HG03354 (cell line): ENCODE data around the gene CCDC182.

ENCODE experiments used
- ATAC-seq: cut with Tn5 transposase; IDR thresholded peaks from one replicate; pipeline ENCODE4 v1.9.1; 2021; ENCODE audit warnings: mild to moderate bottlenecking; ENCODE audit not compliant: unreplicated experiment, poor library complexity, severe bottlenecking

The CCDC182 gene

DNA sequence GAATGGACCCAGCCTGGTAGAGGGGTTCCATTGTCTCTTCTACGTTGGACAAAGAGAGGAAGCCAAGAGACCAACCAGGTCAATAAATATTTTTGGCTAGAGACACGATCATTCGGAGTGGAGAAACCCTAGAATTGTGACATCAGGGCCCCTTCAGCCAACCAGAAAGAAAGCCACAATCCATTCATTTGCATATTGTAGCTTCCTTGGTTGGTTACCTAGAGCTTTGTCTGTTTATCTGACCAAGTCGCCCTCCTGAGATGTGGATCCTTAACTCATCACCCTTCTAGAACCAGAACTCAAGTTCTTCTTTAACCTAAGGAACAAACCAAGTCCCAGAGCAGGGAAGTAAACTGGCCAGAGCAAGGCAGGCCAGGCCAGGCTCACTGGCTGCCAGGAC, at the start of gene CCDC182:
Gene CCDC182, minus strand, starts transcription at position 58 of the 400 bp plus-strand sequence. Its CDS starts 27 bp downstream, at position 31.
- ATAC-seq: no peak

DNA sequence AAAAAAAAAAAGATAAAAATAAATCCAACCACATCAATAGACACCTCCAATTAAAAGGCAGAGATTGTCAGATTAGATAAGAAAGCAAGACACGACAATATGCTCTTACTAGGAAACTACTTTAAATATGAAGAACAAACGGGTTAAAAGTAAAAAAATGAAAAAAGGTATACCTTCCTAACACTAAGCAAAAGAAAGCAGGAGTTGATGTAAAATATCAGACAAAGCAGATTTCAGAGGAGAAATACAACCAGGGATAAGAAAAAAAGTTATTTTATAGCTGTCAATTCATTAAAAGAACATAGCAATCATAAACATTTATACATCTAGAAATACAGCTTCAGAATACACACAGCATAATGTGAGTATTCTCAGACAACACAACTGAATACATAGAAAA, 49.7 kb upstream of the CCDC182 start:
- no peak for ATAC-seq

DNA sequence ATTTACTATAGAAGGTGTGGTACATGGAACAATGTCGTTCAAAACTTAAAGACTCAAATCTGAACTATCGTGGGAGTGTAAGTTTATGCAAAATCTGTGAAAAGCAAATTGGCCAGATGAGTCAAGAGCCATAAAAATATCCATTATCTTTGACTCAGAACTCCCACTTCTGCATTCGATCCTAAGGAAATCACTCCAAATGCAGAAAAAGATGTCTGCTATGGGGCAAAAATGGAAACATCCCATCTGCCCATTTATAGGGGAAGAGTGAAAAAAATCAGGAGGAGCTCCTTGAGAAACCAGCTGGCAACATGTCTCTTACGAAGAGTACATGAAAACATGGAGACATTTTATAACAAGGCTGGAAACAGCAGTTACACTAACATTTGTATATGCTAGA, 43.6 kb upstream of the CCDC182 start:
- ATAC-seq: no peak

DNA sequence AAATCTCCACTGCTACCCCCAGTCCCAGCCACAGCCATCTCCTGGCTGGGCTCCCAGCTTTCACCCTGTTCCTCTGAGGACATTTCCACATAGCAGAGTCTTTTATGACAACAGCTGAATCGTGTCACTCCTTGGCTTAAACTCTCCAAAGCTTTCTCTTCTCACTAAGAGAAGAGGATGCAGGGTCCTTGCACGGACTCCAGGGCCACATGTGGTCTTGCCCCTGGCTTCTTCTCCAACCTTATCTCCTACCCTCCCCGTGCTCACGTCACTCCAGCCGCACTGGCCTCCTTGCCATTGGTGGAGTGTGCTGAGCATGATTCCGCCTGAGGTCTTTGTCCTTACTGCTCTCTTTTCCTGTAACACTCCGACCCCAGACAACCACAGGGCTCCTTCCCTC, 39.9 kb upstream of the CCDC182 start:
- no peak for ATAC-seq

DNA sequence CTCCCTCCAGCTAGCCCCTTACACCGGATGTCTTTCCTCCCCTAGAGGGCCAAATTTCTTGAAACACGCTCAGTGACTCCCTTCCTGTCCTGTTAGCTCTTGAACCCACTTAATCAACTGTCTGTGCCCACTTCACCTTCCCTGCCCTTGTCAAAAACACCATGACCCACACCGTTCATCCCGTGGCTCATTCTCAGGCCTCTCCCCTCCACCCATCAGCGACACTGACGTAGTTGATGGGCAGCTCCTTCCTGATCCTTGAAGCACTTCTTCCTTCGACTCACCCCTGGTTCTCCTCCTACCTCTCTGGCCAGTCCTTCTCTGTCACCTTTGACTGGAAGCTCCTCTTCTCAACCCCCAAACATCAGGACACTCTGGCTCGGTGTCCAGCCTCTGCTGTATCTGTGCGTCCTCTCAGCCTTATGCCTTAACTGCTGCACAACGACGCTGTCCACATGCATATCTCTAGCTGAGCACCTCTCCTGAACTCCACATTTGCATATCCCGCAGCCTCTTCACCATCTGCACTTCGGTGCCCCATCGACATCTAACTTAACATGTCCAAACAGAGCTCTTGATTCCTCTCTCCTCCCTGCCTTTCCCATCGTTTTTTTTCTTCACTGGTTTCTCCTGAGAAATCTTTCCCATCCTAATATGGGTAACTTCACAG, 39.3 kb upstream of the CCDC182 start:
- no peak for ATAC-seq

DNA sequence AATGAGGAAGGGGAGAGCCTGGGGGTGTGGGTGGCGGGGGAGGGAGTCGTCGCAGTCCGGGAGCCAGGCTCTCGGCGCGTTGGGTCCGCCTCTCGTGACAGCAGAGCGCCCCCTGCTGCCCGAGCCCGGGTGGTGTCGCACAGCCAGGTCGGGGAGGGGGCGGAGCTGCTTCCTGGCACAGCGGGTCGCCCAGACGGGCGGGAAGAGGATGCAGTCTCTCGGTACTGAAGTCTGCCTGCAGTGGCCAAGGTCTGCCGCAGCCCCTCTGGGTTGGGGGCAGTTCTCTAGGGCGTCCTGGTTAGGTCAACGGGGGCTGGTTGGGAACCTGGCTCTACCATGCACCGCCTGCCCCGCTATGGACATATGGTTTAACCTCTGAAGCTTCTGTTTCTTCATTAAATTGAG, 38.2 kb upstream of the CCDC182 start:
- ATAC-seq: no peak

DNA sequence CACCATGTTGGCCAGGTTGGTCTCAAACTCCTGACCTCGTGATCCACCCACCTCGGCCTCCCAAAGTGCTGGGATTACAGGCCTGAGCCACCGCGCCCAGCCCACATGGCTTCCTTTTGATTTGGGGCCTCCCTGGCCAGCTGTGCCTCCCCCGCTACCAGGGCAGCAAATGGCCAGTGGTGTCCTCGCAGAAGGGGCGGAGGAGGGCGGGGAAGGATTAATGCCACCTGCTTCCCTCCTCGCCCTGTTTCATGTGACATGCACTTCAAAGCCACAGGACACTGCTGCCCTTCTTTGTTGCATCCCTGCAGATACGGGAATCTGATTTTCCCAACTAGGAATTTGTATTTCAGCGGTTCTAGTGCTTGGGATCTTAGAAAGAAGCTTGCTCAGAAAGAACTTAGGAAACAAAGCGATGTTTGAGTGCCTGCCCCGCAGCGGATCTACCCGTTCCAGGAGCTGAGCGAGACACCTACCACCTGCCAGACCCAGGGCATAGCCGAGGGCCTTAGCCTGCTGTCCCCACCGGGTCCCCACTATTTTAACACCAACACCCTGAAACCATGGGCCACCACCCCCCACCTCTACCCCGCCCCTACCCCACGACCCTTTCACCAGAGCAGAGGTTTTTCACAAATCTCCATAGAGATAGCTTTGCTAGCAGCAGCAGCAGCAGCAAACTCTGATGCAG, 37.7 kb upstream of the CCDC182 start:
- no peak for ATAC-seq

DNA sequence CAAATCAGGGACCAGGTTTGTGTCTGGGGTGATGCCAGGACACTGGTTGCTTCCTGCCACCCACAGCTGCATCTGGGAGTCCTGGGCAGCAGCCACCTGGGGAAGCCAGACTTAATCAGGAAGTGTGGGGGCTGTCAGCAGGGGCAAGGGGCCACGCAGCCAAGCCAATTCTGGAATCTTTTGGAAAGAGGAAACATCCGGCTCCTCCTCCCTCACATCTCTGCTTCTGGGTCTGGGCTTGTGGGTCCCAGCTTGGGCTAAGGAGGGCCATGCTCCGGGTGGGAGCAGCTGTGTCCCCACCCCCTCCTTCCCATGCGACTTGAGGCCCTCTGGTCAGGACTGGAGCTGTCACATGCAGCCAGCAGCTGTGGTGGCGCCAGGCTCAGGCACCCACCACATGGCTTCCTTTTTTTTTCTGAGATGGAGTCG, 37.0 kb upstream of the CCDC182 start:
- ATAC-seq: no peak

DNA sequence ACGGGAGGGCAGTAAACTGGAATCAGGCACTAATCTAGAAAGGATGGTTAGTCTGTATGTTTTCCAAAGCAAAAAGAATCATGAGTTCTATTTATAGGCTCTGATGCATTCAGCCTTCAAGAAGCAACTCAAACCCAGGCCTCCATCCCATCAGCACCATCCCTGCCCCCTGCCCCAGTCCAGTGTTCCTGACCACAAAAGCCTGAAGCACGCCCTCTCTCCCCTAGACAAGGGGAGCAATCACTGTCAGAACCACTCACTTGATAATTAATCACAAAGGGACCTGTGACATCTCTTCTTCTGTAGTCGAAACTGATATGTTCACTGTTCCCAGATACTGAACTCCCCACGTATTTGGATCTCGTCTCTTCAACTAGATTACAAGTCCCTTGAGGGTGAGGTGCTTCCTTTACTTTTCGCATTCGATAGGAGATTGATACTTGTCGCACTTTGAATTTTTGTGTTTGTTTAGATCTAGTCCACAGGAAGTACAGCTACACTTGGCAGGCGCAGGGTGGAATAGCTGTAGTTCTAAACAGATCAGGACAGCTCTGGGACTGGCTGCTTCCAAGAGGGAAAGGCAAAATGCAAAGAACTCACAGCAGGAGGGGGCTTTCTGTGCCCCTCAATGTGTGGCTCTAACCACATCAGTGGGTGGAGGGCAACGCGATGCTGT, 36.4 kb upstream of the CCDC182 start:
- no peak for ATAC-seq

DNA sequence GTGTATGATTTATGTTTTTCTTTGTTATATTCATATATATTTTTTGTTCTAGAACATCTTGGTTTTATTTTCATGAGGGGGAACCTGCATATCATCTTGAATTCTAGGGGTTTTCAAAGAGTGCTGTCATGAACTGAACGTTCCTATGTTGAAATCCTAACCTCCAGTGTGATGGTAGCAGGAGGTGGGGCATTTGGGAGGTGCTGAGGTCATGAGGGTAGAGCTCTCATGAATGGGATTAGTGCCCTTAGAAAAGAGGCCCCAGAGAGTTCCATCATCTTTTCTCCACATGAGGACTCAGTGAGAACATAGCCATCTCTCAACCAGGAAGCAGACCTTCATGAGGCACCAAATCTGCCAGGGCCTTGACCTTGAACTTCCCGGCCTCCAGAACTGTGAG, 34.6 kb upstream of the CCDC182 start:
- no peak for ATAC-seq

DNA sequence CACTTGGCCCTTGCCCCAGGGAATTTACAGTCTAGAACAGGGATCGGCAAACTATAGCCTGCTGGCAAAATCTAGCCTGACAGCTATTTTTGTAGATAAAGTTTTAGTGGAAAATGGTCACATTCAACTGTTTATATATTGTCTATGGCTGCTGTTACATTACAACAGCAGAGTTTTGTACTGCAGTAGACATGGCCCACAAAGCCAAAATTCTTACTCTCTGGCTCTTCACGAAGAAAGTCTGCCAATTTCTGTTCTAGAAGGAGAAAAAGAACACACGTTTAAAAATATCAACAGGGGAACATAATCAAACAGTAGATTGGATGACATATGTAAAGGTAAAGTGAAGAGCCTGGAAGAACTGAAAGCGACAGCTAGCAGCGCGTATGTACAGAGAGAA, 33.2 kb upstream of the CCDC182 start:
- ATAC-seq: no peak

DNA sequence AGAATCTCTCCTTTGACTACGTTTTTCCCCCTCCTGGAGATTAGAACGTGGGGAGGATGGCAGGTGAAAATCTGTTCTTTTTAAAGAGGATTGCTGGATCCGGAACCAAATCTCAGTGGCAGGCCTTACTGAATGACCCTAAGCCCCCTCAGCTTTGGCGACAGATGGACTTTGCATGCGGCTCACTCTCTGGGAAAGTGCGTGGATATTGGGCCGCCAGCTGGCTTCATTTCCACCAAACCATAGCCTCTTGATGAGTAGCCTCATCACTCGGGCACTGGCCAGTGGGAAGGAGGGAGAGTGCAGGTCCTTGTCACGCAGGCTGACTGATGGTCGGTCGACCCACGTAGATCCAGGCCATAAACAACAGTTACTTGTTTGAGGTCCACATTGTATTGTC, 31.3 kb upstream of the CCDC182 start:
- no peak for ATAC-seq

DNA sequence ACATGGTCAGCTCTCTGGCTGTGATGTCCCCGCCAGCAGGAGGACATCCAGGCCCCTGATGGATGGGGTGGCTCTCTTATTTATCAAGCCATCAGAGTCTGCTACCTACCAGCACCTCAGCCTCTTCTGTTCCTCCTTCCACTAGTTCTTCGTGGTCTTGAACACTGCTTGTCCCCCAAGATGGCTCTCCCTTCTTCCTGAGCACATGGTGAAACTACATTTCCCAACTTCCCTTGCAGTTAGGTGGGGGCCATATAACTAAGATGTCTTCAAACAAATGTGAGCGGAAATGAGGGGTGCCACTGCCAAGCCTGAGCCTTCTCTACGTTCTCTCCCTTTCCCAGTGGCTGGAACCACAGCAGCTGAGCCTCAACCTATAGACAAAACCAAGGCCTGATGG, 29.8 kb upstream of the CCDC182 start:
- no peak for ATAC-seq

DNA sequence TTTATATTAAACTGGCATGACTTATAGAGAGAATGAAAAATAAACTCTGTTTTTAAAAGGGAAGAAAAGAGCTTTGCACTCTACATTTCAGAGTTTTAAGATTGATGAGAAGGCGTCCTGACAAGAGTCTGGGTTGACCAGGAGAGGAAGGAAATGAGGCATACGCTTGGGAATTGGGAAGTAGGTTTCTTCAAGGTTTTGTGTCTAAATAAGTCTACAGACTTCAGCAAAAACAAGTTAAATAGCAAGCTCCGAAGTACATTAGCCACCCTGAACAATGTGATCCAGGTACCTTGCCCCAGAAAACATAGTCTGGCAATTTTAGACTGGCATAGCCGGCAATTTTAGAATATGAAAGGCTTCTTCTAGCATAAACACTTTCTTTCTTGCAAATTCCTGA, 28.5 kb upstream of the CCDC182 start:
- ATAC-seq: no peak

DNA sequence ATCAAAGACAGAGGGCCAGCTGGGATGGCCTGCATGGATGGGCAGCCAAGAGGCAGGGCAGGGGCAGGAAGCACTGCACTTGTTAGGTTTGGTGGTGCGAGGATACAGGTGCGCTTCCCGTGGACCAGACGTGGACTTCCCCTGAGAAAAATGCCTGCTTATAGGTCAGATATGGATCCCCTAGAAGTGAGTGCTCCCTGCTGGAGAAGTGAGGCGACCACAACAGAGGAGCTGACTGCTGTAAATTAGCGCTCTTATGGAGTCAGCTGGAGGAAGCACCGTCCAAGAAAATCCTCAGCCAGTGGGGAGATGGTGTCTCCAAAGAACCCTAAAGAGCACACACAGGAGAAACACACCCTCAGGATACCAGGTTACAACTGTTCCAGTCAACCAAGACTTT, 27.7 kb upstream of the CCDC182 start:
- ATAC-seq: no peak

DNA sequence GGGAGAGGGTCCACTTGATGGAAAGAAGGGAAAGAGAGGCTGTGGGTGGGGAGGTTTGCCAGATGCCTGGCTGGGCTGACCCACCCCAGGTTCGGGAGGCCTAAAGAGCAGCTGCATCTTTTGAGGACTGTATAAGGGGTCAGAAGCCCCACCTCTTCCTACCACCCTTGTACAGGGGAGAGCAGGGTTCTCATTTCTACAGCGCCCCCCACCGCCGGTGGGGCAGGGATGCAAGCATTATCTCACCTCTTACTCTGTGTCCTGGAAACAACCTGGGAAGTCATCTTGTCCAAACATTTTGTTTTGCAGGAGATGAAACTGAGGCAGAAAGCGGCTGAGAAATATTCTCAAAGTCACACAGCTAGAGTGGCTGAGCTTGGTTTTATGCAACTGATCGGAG, 22.5 kb upstream of the CCDC182 start:
- ATAC-seq: no peak

DNA sequence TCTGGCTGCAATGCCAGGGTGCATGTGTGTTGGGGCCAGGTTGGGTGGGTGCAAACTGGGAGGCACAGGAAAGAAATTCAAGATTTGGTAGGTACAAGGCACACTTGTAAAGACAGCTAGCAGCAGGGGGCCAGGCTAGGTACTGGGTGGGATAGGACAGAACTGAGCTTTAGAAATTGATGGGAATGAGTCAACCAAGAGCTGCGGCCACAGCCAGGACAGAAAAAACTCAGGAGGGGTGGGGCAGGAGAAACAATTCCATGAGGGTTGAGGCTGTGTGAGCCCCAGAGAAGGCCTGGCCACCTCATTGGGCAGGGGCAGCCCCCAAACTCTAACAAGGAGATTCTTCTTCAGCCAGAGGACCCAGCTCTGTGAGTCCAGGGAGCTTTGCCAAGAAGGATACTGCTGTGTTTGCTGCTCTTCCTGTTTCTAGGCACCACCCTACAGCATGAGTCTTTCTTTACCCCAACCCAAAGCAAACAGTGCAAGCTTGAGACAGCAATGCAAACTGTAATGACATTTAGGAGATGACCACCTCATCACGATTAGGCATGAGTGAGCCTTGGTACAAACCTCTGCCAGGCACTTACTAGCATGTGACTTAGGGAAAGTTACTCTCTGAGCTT, 21.3 kb upstream of the CCDC182 start:
- ATAC-seq: no peak

DNA sequence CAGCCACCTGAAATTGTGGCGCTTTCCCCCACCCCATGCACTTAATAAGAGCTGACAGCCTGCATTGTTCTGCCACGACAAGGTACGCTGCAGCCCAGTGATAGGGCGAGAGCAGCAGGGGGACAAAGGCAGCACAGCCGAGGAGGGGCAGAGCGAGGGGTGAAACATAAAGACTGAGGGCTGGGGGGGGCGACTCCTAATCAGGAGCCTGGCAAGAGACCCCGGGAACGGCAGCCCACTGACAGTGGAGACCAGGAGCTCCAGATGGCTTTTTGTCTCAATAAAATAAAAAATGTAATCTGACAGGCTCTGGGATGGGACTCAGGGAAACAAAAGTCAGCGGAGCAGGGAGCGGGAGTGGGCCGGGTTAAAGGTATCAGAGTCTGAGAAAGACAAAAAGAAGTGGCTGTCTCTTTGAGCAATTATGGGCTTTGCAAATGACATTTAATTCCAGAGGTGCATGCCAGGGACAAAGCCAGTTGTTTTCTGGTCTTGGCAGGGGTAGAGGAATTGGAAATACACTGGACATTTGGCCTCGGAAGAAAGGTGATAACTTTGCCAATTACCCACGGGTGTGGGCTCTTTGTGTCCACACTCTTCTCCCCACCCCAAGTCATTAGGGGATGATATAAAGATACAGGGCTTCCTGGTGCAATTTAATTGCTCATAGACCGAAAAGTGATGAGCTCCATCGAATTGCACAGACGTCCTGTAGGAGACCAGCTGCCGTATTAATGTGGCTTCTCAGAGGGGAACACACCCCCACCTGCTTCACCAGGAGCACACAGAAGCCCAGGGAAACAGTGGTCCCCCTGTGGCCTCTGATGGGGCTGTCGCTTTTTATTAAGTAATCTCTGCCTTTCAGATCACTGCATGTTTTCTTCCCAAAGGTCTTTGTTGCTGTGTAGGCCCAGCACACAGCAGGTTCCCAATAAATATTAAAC, 17.6 kb upstream of the CCDC182 start:
- ATAC-seq: no peak

DNA sequence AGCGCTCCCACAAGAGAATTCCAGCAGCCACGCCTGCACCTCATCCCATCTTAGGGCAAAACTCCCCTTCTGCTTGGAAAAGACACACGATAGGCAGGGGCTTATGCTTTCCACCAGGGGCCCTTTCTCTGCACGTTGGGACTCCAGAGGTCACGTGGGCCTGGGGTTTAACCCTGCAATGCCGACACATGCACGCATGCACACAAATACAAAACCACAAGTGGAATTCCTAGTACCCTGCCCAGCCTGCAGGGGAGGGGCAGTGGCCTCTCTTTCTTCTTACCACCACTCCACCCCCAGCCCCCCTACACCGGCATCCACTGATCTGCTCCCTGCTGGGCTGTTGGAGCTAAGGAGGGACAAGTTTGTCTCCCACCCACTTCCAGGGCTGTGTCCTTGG, 16.8 kb upstream of the CCDC182 start:
- ATAC-seq: no peak

DNA sequence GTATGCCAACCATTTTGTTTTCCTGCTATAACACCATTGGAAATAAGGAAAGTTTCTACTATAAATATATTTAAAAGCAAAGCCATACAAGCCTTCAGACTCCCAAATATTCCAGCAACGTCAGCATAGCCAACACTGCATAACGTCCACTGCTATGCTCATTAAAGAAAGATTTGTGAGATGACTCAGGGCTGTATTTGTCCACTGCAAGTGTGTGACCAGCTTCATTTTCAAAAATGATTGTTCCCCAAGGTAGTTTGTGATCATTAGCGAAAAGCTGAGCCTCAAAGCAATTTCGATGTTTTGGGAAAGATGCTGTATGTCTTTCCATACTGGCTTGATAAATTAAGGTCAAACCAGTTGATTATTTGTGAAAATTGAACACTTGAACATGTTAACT, 14.9 kb upstream of the CCDC182 start:
- ATAC-seq: no peak
